Ascending aorta (tissue), 2 donors: ENCODE results near the gene AFF3. TPM values are rescaled to one million over a fixed set of nuclear protein-coding genes. Genes with fewer than 3 reads are reported as not detected.

Source experiments
- DNase-seq, 2 donors: peaks; one replicate each; pipeline ENCODE4 v3.0.0-alpha.2; 2019; ENCODE audit warnings: low spot score in 2 of 2
- H3K27ac ChIP-seq, 2 donors: fragments of 200-600 bp; sonication (generic); one replicate each; pipeline ENCODE4 v1.5.1; 2016 to 2017; ENCODE audit warnings: mild to moderate bottlenecking in 1 of 2
- H3K27me3 ChIP-seq: fragments of 200-600 bp; sonication (generic); one replicate; pipeline ENCODE4 v1.5.1; 2017
- H3K36me3 ChIP-seq, 2 donors: fragments of 200-600 bp; sonication (generic); one replicate each; pipeline ENCODE4 v1.5.1; 2016
- H3K4me1 ChIP-seq, 2 donors: fragments of 200-600 bp; sonication (generic); one replicate each; pipeline ENCODE4 v1.5.1; 2016 to 2017; ENCODE audit warnings: mild to moderate bottlenecking in 1 of 2
- H3K4me3 ChIP-seq, 2 donors: fragments of 200-600 bp; sonication (generic); one replicate each; pipeline ENCODE4 v1.5.1; 2016 to 2017; ENCODE audit warnings: mild to moderate bottlenecking in 1 of 2
- H3K9me3 ChIP-seq, 2 donors: fragments of 200-600 bp; sonication (generic); one replicate each; pipeline ENCODE4 v1.5.1; 2016
- intact Hi-C: fragments of 100-400 bp; cut with DNase I; formaldehyde crosslinking; loops from one replicate; pipeline ENCODE4 v1.15.1; 2023
- total RNA-seq: library from RNA; depleted of rRNA; stranded (reverse); fragments of >200 nt; gene quantifications from one replicate; pipeline ENCODE4 v1.1.0, GENCODE V29; 2016
- TF ChIP-seq, protein P1 (sequence below), 3 experiments: fragments of 200-600 bp in 2 of 3; fragments of 450-650 bp in 1 of 3; sonication (generic) in 2 of 3; IDR thresholded peaks; one replicate each; pipeline ENCODE4 v1.5.1; 2016 to 2019; ENCODE audit warnings: antibody characterized with exemption in 3 of 3, mild to moderate bottlenecking in 1 of 3, moderate library complexity in 1 of 3

The AFF3 gene
- total RNA-seq, 1 donor from 2014 or later = 7.1 TPM

DNA sequence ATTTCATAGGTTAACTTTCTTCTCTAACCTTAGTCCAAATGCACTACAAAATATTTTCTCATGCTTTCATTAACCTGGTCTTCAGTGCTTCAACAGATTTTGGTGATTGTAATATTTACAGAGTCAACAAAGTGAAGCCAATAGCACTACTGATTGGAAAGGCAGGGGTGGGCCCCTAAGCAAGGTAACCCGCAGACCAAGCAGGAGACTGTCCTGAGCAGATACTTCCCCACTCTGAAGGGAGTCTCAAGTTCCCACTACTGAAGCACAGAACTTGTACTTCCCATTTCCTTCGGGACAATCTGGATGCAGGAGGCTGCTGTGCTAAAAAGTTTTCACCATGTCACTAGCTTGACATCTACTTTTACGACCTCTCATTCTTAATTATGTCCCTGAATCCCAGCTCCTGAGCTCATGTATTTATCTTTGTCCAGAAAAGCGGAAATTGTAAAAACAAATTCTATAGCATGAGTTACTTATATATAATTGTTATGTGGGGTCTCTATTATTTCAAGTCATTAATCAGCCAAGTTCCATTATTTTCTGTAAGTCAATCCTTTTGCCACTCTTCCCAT lies 341.0 kb downstream of the AFF3 start:
- H3K27me3 ChIP-seq = no peaks in the 10 kb centered on the region
- no peak overlapping the region for H3K27ac ChIP-seq
- no peaks in the 10 kb centered on the region for H3K9me3 ChIP-seq
- intact Hi-C loops = no loop called here
- TF ChIP-seq, protein P1, sequence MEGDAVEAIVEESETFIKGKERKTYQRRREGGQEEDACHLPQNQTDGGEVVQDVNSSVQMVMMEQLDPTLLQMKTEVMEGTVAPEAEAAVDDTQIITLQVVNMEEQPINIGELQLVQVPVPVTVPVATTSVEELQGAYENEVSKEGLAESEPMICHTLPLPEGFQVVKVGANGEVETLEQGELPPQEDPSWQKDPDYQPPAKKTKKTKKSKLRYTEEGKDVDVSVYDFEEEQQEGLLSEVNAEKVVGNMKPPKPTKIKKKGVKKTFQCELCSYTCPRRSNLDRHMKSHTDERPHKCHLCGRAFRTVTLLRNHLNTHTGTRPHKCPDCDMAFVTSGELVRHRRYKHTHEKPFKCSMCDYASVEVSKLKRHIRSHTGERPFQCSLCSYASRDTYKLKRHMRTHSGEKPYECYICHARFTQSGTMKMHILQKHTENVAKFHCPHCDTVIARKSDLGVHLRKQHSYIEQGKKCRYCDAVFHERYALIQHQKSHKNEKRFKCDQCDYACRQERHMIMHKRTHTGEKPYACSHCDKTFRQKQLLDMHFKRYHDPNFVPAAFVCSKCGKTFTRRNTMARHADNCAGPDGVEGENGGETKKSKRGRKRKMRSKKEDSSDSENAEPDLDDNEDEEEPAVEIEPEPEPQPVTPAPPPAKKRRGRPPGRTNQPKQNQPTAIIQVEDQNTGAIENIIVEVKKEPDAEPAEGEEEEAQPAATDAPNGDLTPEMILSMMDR (IDR thresholded peaks at IDR 0.05) = no peak
- no peaks in the 10 kb centered on the region for H3K36me3 ChIP-seq
- no peak overlapping the region for H3K4me3 ChIP-seq
- DNase-seq = no peak
- no peaks in the 10 kb centered on the region for H3K4me1 ChIP-seq

DNA sequence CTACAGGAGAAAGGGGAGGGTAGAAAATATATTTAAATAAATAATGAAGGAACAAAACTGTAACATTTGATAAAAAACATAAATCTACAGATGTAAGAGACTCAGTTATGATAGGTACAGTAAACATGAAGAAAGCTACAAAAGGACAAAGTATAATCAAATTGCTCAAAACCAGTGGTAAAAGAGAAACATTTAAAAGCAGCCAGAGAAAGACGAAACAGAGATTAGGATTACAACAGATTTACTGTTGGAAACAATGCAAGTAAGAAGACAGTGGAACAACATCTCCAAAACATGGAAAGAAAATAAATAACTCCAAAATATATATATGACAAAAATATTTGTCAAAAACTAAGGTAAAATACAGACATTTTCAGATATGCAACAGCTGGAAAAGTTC lies 344.9 kb downstream of the AFF3 start:
- TF ChIP-seq, protein P1 (IDR thresholded peaks at IDR 0.05) = no peak
- Histone ChIP-seq H3K36me3 (no peaks in the 10 kb centered on the region), H3K4me3 (no peak overlapping the region), H3K27me3 (no peaks in the 10 kb centered on the region), H3K9me3 (no peaks in the 10 kb centered on the region), H3K4me1 (no peaks in the 10 kb centered on the region), H3K27ac (no peak overlapping the region)
- no peak for DNase-seq
- intact Hi-C loops = no loop called here

- intact Hi-C loops = no loop called here
- DNase-seq = no peak
- Histone ChIP-seq H3K4me1 (no peaks in the 10 kb centered on the region), H3K4me3 (no peak overlapping the region), H3K9me3 (no peaks in the 10 kb centered on the region), H3K36me3 (no peaks in the 10 kb centered on the region), H3K27ac (no peak overlapping the region), H3K27me3 (no peaks in the 10 kb centered on the region)
- TF ChIP-seq, protein P1 (IDR thresholded peaks at IDR 0.05) = no peak
Observed at GRCh38 chr2:99794414-99794813, 348.0 kb downstream of the AFF3 start.

DNA sequence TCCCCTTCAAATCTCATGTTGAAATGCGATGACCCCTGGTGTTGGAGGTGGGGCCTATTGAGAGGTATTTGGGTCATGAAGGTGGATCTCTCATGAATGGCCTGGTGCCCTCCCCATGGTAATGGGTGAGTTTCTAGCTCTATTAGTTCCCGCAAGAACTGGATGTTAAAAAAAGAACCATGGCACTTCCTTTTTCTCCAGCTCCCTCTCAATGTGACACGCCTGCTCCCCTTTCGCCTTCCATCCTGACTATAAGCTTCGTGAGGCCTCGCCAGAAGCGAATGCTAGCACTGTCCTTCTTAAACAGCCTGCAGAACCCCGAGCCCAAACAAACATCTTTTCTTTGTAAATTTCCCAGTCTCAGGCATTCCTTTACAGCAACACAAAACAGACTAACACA lies 349.4 kb downstream of the AFF3 start:
- H3K9me3 ChIP-seq = no peaks in the 10 kb centered on the region
- intact Hi-C loops = no loop called here
- DNase-seq = no peak
- H3K4me3 ChIP-seq = no peak overlapping the region
- no peaks in the 10 kb centered on the region for H3K4me1 ChIP-seq
- H3K27me3 ChIP-seq = no peaks in the 10 kb centered on the region
- TF ChIP-seq, protein P1 (IDR thresholded peaks at IDR 0.05) = no peak
- H3K36me3 ChIP-seq = no peaks in the 10 kb centered on the region
- no peak overlapping the region for H3K27ac ChIP-seq

- no peak for DNase-seq
- no peaks in the 10 kb centered on the region for H3K36me3 ChIP-seq
- TF ChIP-seq, protein P1 (IDR thresholded peaks at IDR 0.05) = no peak
- no peak overlapping the region for H3K27ac ChIP-seq
- H3K4me3 ChIP-seq = no peak overlapping the region
- intact Hi-C loops = no loop called here
- no peaks in the 10 kb centered on the region for H3K4me1 ChIP-seq
- no peaks in the 10 kb centered on the region for H3K9me3 ChIP-seq
- no peaks in the 10 kb centered on the region for H3K27me3 ChIP-seq
Observed at GRCh38 chr2:99789849-99790248, 352.5 kb downstream of the AFF3 start.
